DOHH2 (cell line): ENCODE data around the gene AHRR.

ENCODE experiments used
- H3F3A ChIP-seq: fragments of 200-600 bp; sonication (generic), shearing (Covaris generic); 2 replicates; pipeline ENCODE4 v1.6.0; 2016; ENCODE audit warnings: antibody characterized with exemption, mild to moderate bottlenecking; ENCODE audit not compliant: control insufficient read depth, insufficient read depth
- H3K27ac ChIP-seq: fragments of 200-600 bp; sonication (generic); 2 replicates; pipeline ENCODE4 v1.5.1; 2014; ENCODE audit warnings: low read depth, mild to moderate bottlenecking, low read length, moderate library complexity
- H3K27me3 ChIP-seq: fragments of 200-600 bp; sonication (generic); 2 replicates; pipeline ENCODE4 v1.6.1; 2014; ENCODE audit warnings: mild to moderate bottlenecking, low read length, mixed read lengths; ENCODE audit not compliant: control insufficient read depth
- H3K36me3 ChIP-seq: fragments of 200-600 bp; sonication (generic); 2 replicates; pipeline ENCODE4 v1.6.1; 2014; ENCODE audit warnings: mild to moderate bottlenecking, low read length, moderate library complexity, mixed read lengths; ENCODE audit not compliant: control insufficient read depth
- H3K4me1 ChIP-seq: fragments of 200-600 bp; sonication (generic); 2 replicates; pipeline ENCODE4 v1.6.1; 2014; ENCODE audit warnings: mild to moderate bottlenecking, low read length, mixed read lengths; ENCODE audit not compliant: control insufficient read depth
- H3K4me2 ChIP-seq: fragments of 200-600 bp; sonication (generic); 2 replicates; pipeline ENCODE4 v1.6.0; 2014; ENCODE audit warnings: mild to moderate bottlenecking, low read length, moderate library complexity
- H3K4me3 ChIP-seq: fragments of 200-600 bp; sonication (generic); 2 replicates; pipeline ENCODE4 v1.5.1; 2014; ENCODE audit warnings: mild to moderate bottlenecking, low read length, mixed read lengths
- H3K79me2 ChIP-seq: fragments of 200-600 bp; sonication (generic); 2 replicates; pipeline ENCODE4 v1.6.1; 2014; ENCODE audit warnings: mild to moderate bottlenecking, low read length, mixed read lengths; ENCODE audit not compliant: control insufficient read depth
- H3K9me2 ChIP-seq: fragments of 200-600 bp; sonication (generic); replicated peaks from 2 replicates; pipeline ENCODE4 v1.6.1; 2014; ENCODE audit warnings: mild to moderate bottlenecking, low read length, mixed read lengths; ENCODE audit not compliant: control insufficient read depth
- H3K9me3 ChIP-seq: fragments of 200-600 bp; sonication (generic); 2 replicates; pipeline ENCODE4 v1.6.1; 2014; ENCODE audit warnings: antibody characterized with exemption, low read length, mixed read lengths; ENCODE audit not compliant: control insufficient read depth, insufficient read depth
- H4K20me1 ChIP-seq: fragments of 200-600 bp; sonication (generic); 2 replicates; pipeline ENCODE4 v1.6.0; 2014; ENCODE audit warnings: low read depth, mild to moderate bottlenecking, antibody characterized with exemption, low read length, moderate library complexity; ENCODE audit not compliant: control insufficient read depth, insufficient read depth
- EZH2phosphoT487 ChIP-seq: fragments of 200-600 bp; sonication (generic); IDR thresholded peaks from 2 replicates; pipeline ENCODE4 v1.6.1; 2017; ENCODE audit warnings: borderline replicate concordance, mild to moderate bottlenecking, antibody characterized with exemption, low read length, moderate library complexity, mixed read lengths
- TF ChIP-seq, protein P1 (sequence below): fragments of 200-600 bp; sonication (generic); IDR thresholded peaks from one replicate; pipeline ENCODE4 v1.5.1; 2014; ENCODE audit warnings: antibody characterized with exemption, mild to moderate bottlenecking, low read depth, low read length; ENCODE audit not compliant: poor library complexity, severe bottlenecking

The AHRR gene

DNA sequence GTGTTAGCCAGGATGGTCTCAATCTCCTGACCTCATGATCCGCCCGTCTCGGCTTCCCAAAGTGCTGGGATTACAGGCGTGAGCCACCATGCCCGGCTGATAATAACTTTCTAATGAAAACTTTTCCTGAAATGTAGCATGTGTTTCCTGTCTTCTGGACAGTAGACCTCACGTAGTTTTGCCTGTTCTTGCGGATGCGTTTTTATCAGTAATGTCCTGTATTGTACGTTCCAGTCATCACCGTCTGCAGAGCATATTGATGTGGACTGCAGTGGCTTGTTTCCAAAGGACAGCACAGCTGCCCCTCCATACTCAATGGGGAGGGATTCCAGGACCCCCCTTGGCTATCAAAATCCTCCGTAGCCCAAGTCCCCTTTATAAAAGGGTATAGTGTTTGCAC is 134.3 kb downstream of the AHRR start:
- H3F3A ChIP-seq = peaks cover 4% of the 10 kb centered on the region; the same call in 1 of the 2 replicates
- no peak overlapping the region for H3K27ac ChIP-seq

DNA sequence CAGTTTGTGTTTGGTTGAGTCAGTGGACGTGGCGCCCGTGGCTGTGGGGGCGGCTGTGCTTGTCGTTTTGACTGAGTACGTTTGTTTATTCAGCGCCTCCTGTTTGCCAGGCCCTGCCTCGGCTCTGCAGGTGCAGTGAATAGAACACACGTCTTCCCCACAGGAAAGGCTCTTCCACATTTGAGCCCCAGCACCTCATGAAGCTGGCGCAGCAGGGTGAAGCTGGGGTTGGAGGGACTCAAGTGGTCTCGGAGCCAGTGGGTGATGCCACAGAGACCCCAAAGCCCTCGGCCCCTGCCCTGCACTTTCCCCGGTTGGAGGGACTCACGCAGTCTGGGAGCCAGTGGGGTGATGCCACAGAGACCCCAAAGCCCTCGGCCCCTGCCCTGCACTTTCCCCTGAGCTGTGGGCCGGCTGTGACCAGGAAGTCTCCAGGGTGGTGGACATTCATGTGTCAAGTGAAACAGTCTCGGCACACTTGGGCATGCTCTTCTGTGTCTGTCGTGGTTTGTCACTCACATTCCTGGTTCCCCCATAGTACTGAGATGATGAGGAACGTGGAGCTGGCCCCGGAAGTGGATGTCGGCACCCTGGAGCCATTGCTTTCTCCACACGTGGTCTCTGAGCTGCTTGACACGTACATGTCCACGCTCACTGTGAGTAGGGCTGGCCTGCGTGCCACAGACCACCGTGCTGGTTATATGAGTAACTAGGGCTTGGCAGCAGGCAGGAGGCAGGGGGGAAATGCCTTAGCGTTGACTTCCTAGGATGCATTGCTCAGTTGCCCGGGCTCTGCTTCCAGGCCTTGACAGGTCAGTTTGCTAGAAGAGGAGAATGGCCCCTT is 135.1 kb downstream of the AHRR start:
- H4K20me1 ChIP-seq = no peaks in the 10 kb centered on the region
- H3F3A ChIP-seq = peaks cover 4% of the 10 kb centered on the region; the same call in 1 of the 2 replicates
- H3K36me3 ChIP-seq = peaks cover 92% of the 10 kb centered on the region
- H3K27me3 ChIP-seq = no peaks in the 10 kb centered on the region
- H3K27ac ChIP-seq = no peak overlapping the region
- TF ChIP-seq, protein P1, sequence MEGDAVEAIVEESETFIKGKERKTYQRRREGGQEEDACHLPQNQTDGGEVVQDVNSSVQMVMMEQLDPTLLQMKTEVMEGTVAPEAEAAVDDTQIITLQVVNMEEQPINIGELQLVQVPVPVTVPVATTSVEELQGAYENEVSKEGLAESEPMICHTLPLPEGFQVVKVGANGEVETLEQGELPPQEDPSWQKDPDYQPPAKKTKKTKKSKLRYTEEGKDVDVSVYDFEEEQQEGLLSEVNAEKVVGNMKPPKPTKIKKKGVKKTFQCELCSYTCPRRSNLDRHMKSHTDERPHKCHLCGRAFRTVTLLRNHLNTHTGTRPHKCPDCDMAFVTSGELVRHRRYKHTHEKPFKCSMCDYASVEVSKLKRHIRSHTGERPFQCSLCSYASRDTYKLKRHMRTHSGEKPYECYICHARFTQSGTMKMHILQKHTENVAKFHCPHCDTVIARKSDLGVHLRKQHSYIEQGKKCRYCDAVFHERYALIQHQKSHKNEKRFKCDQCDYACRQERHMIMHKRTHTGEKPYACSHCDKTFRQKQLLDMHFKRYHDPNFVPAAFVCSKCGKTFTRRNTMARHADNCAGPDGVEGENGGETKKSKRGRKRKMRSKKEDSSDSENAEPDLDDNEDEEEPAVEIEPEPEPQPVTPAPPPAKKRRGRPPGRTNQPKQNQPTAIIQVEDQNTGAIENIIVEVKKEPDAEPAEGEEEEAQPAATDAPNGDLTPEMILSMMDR = no peak
- TF ChIP-seq EZH2phosphoT487 = no peak
- H3K9me3 ChIP-seq = no peaks in the 10 kb centered on the region
- no peaks in the 10 kb centered on the region for H3K9me2 ChIP-seq
- H3K4me2 ChIP-seq = no peak overlapping the region
- peaks cover 5% of the 10 kb centered on the region for H3K4me1 ChIP-seq
- peaks cover 72% of the 10 kb centered on the region for H3K79me2 ChIP-seq
- H3K4me3 ChIP-seq = no peak overlapping the region

More for the DNA sequence above, 134.3 kb downstream of the AHRR start:
- Histone ChIP-seq H3K9me3 (no peaks in the 10 kb centered on the region), H3K4me1 (peaks cover 5% of the 10 kb centered on the region), H3K9me2 (no peaks in the 10 kb centered on the region), H3K27me3 (no peaks in the 10 kb centered on the region), H4K20me1 (no peaks in the 10 kb centered on the region), H3K79me2 (peaks cover 78% of the 10 kb centered on the region), H3K4me2 (no peak overlapping the region), H3K36me3 (peaks cover 98% of the 10 kb centered on the region), H3K4me3 (no peak overlapping the region)
- TF ChIP-seq, protein P1 = no peak
- TF ChIP-seq EZH2phosphoT487 = no peak

DNA sequence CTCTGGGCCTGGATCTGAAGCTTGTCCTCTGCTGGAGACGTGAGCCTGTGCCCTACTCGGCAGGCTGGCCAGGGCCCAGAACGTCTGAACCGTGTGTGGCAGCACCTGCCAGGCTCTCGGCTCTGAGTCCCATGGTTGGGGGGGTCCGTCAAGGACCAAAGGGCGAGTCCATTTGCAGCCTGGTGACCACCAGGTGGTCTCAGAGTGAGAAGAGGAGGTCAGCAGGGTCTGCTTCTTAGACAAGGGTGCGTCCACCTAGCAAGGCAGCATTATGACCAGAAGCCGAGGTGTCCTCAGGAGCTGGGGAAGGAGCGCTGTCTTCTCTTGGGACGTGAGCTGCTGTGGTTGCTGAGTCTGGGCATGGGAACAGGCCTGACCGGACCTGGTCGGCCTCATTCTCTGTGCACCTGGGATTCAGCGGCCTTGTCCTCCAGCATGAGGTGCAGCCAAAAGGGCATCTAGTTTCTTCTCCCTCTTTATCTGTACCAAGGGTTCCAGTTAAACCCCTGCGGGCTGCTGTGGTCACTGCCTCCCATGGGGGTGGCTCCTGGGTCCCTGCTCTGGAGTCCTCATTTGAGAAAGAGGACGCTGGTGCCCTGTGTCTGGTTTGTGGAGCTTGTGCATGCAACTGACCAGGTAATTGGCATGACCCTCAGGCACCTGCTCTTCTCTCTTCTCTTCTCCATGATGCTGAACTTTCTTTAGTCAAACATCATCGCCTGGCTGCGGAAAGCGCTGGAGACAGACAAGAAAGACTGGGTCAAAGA is 135.9 kb downstream of the AHRR start:
- peaks cover 4% of the 10 kb centered on the region; the same call in 1 of the 2 replicates for H3F3A ChIP-seq
- no peaks in the 10 kb centered on the region for H3K27me3 ChIP-seq
- H3K79me2 ChIP-seq = peaks cover 64% of the 10 kb centered on the region
- H3K36me3 ChIP-seq = peaks cover 92% of the 10 kb centered on the region
- no peak overlapping the region for H3K4me3 ChIP-seq
- no peak overlapping the region for H3K27ac ChIP-seq
- no peaks in the 10 kb centered on the region for H3K9me2 ChIP-seq
- no peaks in the 10 kb centered on the region for H4K20me1 ChIP-seq
- TF ChIP-seq EZH2phosphoT487 = no peak
- TF ChIP-seq, protein P1 = no peak
- H3K4me1 ChIP-seq = peaks cover 5% of the 10 kb centered on the region
- no peaks in the 10 kb centered on the region for H3K9me3 ChIP-seq
- H3K4me2 ChIP-seq = no peak overlapping the region
